NOMO-1 treated with DMSO at 0.1 percent for 48 hours (cell line): Measurements from ENCODE around the gene LIME1.
"Not testable (repeated sequence)": the region's sequence is repeated elsewhere in the genome, so short reads cannot be mapped to it uniquely, and the experiment has no call there.

Experiments used
- DNase-seq: peaks from one replicate; lab custom pipeline; 2025; ENCODE audit not compliant: unreplicated experiment; lab: John Stamatoyannopoulos, UW

The LIME1 gene

DNA sequence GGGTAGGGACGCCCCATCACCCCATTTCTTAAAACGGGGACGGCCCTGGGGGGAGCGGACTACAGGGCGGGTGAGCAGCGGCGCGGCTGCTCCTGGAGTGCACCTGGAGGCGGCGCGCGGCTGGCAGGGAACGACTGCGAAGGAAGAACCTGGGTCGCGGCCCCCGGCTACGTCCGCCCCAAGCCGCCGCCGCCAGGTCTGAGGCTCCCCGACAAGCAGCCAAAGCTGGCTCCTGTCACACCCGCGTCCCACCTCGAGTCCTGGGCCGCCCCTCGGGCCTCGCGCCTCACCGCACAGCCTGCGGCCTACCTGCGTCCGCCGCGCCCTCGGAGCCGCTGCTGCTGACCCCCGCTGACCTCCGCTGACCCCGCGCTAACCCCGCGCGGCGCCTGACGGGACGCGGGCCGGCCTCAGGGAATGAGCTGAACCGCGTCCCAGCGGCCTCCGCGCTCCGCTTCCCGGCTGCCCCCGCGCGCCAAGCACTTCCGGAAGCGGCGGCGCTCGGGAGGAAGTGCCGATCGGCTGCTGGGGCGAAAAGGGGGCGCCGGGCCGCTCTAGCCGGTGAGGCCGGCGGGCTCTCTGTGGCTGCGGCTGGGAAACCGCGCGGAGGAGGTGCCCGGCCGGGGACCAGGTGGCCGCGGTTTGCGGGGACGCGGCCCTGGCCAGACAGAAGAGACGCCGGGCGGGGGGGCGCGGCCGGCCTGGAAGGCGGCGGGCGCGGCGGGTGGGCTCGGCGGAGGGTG, 28.7 kb upstream of the LIME1 start, which contains the start of the genes ARFRP1 and ZGPAT:
Gene ARFRP1, minus strand, starts transcription at position 419 of the 743 bp plus-strand sequence. CDS start 885 bp downstream, outside the sequence.
Gene ZGPAT, plus strand, starts transcription at position 482 of the 743 bp plus-strand sequence. CDS start 542 bp downstream, outside the sequence.
- peak; percentile 85 for DNase-seq

DNA sequence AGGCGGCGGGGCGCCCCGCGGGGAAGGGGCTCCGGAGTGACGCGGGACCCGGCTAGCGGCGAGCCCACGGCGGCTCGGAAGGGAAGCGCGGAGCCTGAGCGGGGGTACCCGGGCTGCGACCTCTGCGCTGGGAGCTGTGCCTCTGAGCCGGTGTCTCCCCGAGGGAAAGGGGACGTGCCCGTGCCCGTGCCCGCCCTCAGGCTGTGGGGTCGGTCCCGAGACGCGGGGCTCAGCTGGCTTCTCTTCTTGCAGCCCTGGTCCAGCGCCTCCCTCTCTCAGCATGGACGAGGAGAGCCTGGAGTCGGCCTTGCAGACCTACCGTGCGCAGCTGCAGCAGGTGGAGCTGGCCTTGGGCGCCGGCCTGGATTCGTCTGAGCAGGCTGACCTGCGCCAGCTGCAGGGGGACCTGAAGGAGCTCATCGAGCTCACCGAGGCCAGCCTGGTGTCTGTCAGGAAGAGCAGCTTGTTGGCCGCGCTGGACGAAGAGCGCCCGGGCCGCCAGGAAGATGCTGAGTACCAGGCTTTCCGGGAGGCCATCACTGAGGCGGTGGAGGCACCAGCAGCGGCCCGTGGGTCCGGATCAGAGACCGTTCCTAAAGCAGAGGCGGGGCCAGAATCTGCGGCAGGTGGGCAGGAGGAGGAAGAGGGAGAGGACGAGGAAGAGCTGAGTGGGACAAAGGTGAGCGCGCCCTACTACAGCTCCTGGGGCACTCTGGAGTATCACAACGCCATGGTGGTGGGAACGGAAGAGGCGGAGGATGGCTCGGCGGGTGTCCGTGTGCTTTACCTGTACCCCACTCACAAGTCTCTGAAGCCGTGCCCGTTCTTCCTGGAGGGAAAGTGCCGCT, 27.9 kb upstream of the LIME1 start:
- no peak for DNase-seq

DNA sequence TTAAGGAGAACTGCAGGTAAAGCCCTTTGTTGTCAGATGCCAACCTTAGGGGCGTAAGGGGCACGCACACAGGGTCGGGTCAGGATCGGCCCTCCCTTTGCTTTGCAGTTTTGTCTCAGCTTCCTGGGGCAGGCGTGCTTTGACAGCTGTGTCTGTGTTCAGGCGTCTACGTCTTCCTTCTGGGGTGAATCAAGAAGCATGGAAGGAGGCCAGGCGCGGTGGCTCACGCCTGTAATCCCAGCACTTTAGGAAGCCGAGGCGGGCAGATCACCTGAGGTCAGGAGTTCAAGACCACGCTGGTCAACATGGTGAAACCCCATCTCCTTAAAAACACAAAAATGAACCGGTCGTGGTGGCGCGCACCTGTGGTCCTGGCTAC, 27.3 kb upstream of the LIME1 start:
- no peak for DNase-seq

DNA sequence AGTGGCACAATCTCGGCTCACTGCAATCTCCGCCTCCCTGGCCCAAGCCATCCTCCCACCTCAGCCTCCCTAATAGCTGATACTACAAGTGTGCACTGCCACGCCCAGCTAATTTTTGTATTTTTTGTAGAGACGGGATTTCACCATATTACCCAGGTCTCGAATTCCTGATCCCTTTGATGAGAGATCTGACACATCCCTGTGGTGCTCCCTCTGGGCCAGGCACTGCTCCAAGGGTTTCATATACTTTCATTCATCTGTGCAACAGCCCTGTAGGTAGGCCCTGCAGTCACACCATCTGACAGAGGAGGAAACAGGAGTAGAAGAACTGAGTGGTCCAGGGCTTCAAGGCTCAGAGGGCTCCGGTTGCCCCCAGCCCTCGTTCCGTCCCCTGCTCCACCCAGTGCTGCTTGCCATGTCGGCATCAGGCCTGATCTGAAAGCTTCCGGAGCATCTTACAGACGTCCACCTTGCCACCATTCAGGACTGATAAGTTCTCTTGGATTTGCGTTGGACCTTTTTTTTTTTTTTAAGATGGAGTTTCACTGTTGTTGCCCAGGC, 25.3 kb upstream of the LIME1 start:
- DNase-seq = no peak

DNA sequence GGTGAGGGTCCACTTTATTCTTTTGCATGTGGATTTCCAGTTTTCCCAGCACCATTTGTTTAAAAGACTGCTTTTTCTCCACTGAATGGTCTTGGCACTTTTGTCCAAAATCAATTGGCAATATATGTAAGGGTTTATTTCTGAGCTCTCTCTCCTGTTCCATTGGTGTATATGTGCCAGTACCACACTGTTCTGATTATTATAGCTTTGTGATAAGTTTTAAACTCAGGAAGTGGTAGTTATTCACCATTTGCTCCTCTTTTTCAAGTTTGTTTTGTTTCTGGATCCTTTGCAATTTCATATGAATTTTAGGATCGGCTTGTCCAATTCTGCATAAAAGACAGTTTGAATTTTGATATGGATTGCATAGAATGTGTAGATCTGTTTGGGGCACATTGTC, 24.3 kb upstream of the LIME1 start:
- no peak for DNase-seq

DNA sequence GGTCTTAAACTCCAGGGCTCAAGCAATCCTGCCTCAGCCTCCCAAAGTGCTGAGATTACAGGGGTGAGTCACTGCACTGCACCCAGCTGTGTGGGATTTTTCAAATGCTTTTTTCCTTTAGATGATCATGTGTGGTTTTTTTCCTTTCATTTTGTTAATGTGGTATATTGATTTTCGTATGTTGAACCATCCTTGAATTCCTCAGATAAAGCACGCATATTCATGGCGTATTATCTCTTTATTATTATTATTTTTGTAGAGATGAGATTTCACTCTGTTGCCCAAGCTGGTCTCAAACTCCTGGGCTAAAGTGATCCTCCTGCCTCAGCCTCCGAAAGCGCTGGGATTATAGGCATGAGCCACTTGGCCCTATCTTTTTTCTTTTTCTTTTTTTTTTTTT, 21.6 kb upstream of the LIME1 start:
- DNase-seq = no peak

DNA sequence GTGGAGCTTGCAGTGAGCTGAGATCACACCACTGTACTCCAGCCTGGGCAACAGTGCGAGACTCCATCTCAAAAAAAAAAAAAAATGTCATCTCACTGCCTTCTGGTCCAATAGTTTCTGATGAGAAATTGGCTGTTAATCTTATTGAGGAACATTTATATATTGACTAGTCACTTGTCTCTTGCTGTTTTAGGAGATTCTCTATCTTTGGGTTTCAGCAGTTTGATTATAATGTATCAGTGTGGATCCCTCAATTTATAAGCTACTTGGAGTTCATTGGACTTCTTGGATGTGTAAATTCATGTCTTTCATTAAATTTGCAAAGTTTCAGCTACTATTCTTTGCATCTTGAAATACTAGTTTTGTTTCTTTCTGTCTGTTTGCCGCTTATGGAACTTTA, 17.5 kb upstream of the LIME1 start:
- DNase-seq = no peak

DNA sequence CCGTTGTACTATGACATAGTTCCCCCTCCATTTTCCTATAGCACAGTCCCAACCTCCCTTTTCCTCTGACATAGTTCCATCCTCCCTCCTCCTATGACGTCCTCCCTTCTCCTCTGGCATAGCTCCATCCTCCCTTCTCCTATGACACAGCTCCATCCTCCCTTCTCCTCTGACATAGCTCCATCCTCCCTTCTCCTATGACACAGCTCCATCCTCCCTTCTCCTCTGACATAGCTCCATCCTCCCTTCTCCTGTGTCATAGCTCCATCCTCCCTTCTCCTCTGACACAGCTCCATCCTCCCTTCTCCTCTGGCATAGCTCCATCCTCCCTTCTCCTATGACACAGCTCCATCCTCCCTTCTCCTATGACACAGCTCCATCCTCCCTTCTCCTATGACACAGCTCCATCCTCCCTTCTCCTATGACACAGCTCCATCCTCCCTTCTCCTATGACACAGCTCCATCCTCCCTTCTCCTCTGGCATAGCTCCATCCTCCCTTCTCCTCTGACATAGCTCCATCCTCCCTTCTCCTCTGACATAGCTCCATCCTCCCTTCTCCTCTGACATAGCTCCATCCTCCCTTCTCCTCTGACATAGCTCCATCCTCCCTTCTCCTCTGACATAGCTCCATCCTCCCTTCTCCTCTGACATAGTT, 13.4 kb upstream of the LIME1 start:
- not testable (repeated sequence) for DNase-seq

DNA sequence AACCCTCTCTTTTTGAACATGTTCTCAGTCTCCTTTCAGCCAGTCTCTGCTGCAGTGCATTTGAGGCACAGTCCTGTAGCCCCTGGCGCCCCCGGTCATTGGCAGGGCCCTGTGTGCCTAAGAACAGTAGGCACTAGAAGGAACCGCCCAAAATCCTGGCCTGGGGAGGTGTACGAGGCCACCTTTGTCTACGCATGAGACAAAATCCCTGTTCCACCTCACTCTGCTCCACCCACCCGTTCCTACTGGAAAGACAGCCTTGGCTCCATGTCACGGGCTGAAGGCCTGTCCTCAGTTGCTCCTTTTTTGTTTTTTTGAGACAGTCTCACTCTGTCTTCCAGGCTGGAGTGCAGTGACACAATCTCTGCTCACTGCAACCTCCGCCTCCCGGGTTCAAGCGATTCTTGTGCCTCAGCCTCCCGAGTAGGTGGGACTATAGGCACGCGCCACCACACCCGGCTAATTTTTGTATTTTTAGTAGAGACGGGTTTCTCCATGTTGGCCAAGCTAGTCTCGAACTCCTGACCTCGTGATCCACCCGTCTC, 6.2 kb upstream of the LIME1 start:
- DNase-seq = not testable (repeated sequence)

DNA sequence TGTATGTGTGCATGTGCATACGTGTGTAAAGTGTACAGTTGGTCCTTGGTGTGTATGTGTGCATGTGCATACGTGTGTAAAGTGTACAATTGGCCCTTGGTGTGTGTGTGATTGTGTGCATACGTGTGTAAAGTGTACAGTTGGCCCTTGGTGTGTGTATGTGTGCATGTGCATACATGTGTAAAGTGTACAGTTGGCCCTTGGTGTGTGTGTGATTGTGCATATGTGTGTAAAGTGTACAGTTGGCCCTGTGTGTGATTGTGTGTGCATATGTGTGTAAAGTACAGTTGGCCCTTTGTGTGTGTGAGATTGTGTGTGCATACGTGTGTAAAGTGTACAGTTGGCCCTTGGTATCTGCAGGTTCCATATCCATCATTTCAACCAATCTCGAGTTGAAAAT, 5.1 kb upstream of the LIME1 start:
- DNase-seq = no peak

DNA sequence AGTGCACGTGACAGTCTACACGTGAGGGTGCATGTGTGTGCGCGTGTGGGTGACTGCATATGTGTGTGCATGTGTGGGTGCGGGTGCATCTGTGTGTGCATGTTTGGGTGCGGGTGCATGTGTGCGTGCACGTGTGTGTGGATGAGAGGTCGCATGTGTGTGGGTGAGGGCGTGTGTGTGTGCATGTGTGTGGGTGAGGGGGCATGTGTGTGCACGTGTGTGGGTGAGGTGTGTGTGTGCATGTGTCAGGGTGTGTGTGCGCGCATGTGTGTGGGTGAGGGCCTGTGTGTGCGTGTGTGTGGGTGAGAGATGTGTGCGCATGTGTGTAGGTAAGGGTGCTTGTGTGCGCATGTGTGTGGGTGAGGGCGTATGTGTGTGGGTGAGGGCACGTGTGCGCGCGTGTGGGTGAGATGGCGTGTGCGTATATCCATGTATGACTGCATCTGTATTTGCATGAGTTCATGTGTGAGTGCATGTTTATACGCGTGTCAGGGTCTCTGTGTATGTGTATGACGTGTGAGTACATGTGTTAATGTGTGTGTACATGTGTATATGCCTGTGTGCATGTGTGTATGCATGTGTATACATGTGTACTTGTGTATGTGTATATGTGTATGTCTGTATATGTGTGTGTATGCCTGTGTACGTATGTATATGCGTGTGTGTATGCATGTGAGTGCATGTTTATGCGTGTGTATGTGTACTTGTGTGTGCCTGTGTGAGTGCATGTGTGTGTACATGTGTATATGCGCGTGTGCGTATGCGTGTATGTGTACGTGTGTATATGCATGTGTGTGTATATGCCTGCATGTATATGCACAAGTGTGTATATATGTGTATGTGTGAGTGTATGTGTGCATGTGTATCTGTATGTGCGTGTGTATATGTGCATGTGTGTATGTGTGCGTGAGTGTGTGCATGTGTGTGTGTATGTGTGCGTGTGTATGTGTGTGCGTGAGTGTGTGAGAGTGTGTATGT, 4.1 kb upstream of the LIME1 start:
- DNase-seq = no peak

DNA sequence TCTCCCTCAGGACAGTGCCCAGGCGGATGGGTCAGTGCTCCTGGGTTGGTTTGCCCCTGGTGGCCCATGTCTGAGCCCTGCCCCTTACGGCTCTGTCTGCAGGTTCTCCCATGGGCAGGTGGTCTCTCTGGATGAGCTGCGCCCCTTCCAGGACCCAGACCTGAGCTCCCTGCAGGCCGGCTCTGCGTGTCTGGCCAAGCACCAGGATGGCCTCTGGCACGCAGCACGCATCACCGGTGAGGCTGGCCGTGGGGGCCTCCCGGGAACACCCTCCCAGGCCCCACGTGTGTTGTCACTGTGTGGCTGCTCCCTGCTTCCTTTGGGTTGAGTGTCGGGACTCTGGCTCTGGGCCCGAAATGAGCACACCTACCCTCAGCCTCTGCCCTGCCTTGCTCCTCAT, 3.3 kb upstream of the LIME1 start:
- DNase-seq = no peak

DNA sequence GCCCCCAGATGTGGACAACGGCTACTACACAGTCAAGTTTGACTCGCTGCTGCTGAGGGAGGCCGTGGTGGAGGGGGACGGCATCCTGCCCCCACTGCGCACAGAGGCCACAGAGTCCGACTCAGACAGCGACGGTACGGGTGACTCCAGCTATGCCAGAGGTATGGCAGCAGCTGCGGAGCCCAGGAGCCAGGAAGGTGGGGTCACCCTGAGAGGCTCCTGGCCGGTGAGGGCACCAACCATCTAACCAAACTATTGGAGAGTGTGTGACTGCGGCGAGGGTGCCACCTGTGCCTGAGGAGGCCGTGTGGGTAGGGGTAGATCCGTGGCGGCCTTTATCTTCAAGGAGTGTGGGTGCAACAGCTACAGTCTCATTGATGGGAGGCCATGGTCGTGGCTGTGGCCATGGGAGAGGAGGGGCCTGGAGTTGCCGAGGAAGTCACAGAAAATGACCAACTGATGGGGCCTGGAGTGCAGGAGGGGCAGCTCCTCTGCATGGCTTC, 2.8 kb upstream of the LIME1 start:
- DNase-seq = no peak

DNA sequence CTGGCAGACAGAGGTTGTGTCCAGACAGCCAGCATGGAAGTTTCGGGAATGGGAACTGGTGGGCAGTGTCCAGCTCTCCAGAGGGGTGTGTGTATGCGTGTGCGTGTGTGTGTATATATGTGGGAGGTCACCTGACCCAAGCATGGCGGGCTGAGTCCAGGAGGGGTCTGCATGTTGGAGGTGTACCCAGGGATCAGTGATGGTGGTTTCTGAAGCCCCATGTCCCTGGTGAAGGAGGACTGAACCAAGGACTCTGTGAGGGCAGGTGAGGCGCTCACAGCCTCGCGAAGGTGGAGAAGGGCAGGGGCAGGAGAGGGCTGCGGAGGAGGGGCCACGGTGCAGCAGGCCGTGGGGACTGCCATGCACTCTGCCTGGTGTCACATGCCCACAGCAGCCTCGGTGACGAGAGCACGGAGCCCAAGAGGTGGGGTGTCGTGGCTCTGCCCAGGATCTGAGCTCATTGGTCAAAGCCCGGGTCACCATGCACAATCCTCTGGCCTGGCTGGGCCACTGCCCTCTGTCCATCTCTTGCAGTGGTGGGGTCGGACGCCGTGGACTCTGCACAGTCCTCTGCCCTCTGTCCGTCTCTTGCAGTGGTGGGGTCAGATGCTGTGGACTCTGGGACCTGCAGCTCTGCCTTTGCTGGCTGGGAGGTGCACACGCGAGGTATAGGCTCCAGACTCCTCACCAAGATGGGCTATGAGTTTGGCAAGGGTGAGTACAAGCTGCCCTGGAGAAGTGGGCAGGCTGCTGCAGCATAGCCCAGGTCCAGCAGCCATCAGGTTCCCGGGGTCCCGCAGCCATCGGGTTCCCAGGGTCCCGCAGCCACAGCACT, 2.1 kb upstream of the LIME1 start:
- DNase-seq = no peak

DNA sequence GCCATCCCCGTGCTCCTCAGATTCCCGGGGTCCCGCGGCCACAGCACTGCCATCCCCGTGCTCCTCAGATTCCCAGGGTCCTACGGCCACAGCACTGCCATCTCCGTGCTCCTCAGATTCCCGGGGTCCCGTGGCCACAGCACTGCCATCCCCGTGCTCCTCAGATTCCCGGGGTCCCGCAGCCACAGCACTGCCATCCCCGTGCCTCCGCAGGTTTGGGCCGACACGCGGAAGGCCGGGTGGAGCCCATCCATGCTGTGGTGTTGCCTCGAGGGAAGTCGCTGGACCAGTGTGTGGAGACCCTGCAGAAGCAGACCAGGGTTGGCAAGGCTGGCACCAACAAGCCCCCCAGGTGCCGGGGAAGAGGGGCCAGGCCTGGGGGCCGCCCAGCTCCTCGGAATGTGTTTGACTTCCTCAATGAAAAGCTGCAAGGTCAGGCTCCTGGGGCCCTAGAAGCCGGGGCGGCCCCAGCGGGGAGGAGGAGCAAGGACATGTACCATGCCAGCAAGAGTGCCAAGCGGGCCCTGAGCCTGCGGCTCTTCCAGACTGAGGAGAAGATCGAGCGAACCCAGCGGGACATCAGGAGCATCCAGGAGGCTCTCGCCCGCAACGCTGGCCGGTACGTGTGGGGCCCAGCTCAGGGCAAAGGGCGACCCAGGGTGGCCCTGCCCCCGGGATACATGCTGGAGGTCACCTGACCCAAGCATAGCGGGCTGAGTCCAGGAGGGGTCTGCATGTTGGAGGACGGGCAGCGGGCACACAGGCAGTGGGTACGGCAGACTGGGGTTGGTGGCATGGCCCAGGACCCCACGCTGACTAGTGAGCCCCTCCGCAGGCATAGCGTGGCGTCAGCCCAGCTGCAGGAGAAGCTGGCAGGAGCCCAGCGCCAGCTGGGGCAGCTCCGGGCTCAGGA, 1.3 kb upstream of the LIME1 start:
- no peak for DNase-seq

DNA sequence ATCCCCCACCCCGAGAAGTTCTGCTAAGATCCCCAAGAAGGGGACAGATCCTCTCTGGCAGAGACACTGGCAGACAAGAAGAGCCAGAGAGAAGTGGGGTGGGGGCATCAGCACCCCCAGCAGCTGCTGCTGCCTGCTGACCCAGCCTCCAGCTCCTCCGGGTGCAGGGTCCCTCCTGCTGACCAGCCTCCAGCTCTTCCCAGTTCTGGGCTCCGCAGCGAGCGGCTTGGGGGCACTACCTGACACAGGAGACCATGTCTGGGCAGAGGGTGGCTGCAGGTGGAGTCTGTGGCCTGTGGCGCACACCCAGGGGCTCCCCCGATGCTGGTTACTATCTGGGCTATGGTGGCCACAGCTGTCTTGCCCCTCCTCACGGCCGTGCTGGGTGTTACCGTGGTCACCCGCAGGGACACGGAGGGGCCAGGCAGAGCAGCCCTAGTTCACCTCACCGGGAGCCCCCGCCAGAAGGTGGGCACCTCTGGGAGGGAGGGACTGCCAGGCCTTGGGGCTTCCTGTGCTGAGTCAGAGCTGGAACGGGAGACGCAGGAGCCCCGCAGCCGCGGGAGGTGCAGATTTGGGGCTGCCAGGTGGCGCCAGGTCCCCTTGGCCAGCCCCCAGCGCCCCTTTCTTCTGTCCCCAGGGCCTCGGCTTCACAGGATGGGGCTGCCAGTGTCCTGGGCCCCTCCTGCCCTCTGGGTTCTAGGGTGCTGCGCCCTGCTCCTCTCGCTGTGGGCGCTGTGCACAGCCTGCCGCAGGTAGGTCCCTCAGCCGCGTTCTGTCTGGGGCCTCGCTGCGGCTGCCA, 630 bp downstream of the LIME1 start:
- no peak for DNase-seq

DNA sequence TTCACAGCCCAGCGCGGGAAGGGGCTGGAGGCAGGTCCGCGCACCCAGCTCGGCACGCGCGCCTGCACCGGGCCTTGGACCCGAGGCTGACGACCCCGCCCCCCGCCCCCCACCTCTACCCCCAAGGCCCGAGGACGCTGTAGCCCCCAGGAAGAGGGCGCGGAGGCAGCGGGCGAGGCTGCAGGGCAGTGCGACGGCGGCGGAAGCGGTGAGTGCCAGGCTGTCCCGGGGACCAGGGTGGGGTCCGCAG, 1.2 kb downstream of the LIME1 start:
- no peak for DNase-seq
